Fibroblast of villous mesenchyme (primary cell): ENCODE data around the gene RILPL1. TPM values are rescaled to one million over a fixed set of nuclear protein-coding genes. Genes with fewer than 3 reads are reported as not detected.
A peak's percentile ranks its signal among the peaks of the same experiment; 100 is the strongest.

ENCODE experiments used
- DNase-seq: peaks from one replicate; pipeline ENCODE4 v3.0.0-alpha.2; 2010; ENCODE audit warnings: low read depth
- H3K4me3 ChIP-seq: 2 replicates; pipeline ENCODE4 v1.5.1; 2011; ENCODE audit warnings: low read depth, mild to moderate bottlenecking, low read length
- total RNA-seq: library from RNA; depleted of rRNA; stranded (reverse); fragments of >200 nt; gene quantifications from 2 replicates; pipeline ENCODE4 v1.2.3, GENCODE V29; 2012
- TF ChIP-seq, protein P1 (sequence below): IDR thresholded peaks from 2 replicates; pipeline ENCODE4 v1.5.1; 2012; ENCODE audit warnings: low read depth, mild to moderate bottlenecking, low read length; ENCODE audit not compliant: insufficient read depth

Gene RILPL1
- total RNA-seq, 1 donor, result 13.4 TPM

DNA sequence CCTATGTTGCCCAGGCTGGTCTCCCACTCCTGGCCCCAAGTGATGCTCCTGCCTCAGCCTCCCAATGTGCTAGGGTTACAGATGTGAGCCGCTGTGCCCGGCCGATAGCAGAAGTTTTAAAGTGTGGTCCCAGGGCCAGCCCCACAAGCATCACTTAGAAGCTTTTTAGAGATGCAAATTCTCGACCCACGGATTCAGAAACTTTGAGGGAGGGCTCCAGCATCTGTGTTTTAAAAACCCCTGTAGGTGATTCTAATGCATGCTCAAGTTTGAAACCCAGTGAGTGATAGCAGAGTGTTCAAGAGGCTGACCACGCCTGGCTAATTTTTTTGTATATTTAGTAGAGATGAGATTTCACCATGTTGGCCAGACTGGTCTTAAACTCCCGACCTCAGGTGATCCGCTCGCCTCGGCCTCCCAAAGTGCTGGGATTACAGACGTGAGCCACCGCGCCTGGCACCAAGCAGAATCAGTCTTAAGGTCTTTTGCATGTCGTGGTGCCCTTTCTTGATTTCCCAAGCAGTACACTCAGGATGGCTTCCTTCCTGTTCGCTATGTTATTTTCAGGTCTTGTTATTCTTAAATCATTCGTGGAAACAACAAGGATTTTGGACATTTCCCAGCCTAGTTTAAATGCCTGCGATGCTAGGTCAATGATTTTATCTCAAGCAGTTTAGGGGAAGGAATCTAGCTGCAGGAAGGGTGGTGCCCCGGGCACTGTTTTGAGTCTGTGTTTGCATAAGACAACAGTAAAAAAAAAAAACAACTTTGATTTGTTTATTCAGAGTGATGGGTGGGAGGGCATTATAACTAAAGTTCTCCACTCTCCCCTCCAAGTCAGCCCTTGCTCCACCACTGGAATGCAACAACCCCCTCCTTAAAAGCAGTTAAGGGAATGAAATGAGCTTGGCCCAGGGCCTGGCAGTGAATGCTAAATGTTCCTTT, 87.9 kb downstream of the RILPL1 start:
- H3K4me3 ChIP-seq, result no peak overlapping the region
- TF ChIP-seq, protein P1, sequence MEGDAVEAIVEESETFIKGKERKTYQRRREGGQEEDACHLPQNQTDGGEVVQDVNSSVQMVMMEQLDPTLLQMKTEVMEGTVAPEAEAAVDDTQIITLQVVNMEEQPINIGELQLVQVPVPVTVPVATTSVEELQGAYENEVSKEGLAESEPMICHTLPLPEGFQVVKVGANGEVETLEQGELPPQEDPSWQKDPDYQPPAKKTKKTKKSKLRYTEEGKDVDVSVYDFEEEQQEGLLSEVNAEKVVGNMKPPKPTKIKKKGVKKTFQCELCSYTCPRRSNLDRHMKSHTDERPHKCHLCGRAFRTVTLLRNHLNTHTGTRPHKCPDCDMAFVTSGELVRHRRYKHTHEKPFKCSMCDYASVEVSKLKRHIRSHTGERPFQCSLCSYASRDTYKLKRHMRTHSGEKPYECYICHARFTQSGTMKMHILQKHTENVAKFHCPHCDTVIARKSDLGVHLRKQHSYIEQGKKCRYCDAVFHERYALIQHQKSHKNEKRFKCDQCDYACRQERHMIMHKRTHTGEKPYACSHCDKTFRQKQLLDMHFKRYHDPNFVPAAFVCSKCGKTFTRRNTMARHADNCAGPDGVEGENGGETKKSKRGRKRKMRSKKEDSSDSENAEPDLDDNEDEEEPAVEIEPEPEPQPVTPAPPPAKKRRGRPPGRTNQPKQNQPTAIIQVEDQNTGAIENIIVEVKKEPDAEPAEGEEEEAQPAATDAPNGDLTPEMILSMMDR, result no peak
- DNase-seq, result peak; percentile 94

DNA sequence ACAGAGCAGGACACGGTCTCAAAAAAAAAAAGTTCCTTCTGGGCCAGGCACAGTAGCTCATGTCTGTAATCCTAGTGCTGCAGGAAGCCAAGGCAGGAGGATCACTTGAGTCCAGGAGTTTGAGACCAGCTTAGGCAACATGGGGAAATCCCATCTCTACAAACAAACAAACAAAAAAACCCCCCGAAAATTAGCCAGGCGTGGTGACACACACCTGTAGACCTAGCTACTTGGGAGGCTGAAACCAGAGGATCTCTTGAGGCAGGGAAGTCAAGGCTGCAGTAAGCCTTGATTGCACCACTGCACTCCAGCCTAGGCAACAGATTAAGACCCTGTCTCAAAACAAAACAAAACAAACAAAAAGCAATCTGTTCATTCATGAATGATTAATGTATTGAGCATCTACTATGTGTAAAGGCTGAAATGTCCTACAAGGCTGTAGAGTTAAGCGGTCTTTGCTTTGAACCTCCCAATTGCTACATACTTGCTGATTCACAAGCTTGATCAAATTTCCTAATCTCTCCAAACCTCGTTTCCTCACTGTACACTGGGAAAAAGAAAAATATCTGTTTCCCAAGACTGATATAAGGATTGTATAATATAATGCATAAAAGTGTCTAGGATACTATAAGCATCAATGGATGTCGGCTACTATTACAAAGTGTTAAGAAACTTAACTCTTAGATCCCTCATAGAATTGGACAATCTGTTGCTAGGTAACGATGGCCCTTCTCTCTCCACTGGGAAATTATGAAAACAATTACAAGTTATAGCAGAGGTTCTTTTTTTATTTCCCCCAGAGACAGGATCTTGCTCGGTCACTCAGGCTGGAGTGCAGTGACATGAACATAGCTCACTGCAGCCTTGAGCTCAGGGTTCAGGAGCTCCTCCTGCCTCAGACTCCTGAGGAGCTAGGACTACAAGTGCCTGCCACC, 89.2 kb downstream of the RILPL1 start:
- TF ChIP-seq, protein P1, result no peak
- H3K4me3 ChIP-seq, result no peak overlapping the region
- DNase-seq, result peak; percentile 91

DNA sequence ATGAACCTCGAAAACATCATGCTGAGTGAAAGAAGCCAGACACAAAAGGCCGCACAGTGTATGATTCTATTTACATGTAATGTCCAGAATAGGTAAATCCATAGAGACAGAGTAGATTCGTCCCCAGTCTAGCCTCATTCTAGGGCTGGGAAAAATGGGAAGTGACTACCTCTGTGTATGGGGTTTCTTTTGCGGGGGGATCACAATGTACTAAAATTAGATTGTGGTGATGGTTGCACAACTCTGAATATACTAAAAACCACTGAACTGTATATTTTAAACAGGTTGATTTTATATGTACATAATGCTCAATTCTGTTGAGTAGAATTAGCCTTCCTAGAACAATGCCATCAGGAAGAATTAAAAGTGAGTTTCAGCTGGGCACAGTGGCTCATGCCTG, 90.7 kb downstream of the RILPL1 start:
- no peak for DNase-seq
- H3K4me3 ChIP-seq, result no peak overlapping the region
- TF ChIP-seq, protein P1, result no peak

DNA sequence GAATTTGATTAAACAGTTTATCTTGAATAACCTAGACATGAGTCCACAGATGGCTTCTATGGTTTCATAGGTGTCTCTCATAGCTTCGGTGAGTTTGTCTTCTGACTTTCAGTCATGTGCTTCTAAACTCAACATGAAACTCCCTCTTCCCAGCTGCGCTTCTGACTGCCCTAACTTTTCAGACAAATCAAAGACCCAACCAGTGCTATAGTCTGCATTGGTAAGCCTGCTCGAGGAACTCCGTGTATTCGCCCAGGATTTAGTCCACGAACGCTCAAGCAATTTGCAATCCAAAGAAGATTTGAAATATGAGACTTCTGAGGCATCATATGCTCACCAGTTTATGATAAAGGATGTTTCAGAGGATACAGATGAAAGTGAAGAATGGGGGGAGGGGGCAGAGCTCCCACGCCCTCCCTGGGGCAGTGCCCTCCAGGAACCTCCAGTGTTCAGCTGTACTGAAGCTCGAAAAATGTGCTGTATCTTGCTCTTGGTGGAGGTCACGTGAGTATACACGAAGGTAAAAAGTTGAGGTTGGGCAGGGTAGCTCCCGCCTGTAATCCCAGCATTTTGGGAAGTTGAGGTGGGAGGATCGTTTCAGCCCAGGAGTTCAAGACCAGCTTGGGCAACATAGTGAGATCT, 91.9 kb downstream of the RILPL1 start:
- no peak overlapping the region for H3K4me3 ChIP-seq
- TF ChIP-seq, protein P1, result no peak
- DNase-seq, result no peak

DNA sequence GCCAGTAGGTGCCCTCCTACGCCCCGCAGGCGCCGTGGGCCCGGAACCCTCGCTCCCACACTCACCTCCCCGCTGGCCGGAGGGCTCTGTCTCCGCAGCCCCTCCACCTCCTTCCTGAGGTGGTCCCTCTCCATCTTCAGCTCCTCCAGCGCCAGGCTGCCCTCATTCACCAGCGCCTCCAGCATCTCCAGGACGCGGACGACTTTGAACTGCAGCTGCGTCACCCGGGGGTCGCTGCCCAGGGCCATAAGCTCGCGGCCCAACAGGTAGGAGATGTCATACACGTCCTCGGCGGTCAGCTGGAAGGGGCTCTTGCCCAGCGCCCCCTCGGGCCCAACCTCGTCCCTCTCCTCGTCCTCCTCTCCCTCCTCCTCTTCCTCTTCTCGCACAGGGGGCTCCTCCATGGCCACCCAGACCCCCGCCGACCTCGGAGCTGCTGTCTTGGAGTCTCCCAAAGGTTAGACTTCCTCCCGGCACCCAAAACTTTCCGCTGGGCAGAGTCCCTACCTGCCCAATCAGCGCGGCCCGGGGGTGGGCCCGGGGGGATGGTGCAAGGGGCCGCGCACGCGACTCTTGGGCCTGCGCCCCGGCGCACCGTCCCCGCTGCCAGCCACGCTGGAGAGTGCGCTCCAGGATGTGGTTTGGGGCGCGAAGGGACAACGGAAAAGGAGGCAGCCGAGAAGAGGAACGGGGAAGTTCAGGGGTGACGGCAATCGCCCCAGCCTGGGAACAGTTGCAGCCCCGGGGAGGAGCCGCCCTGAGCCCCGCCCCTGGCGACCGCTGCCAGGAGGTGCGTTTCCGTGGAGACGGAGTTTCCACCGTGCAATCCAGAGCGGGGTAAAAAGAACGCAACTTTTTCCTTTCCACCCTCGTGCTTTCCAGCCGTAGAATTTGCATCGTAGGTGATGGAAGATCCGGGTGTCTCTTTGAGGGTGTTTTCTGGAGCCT, 97.2 kb downstream of the RILPL1 start, which contains the start of gene RILPL2:
RILPL2 (minus strand) TSS at position 668 of the 948 bp plus-strand sequence; CDS start at position 404, 264 bp downstream.
- DNase-seq, result peak; percentile 91
- TF ChIP-seq, protein P1, result peak; percentile 6
- H3K4me3 ChIP-seq, result peak within 1 kb of the TSS; percentile 93
